Measurements from ENCODE around the gene FAAP20.

Gene FAAP20

GRCh38 chr1:2179283-2180013, 15.1 kb downstream of the FAAP20 start:
- TF ChIP-seq EZH2 (optimal IDR thresholded peaks at IDR 0.05; ENCODE audit: low read depth, low read length) (no peak), CTCF (IDR thresholded peaks at IDR 0.05; ENCODE audit: low read length) (no peak), EZH2phosphoT487 (IDR thresholded peaks at IDR 0.05; ENCODE audit: low read length) (no peak)
- Histone ChIP-seq H3K4me1 (ENCODE audit: low read length) (no peaks in the 10 kb centered on the region), H3K79me2 (ENCODE audit: low read length) (no peaks in the 10 kb centered on the region), H3K36me3 (replicated peaks; ENCODE audit: insufficient read depth, low read length) (no peaks in the 10 kb centered on the region), H3K4me3 (ENCODE audit: low read length) (no peak overlapping the region), H3K9me2 (replicated peaks; ENCODE audit: insufficient read depth, low read length) (no peaks in the 10 kb centered on the region), H3K4me2 (ENCODE audit: low read depth, low read length) (no peak overlapping the region), H3K9me3 (replicated peaks; ENCODE audit: insufficient read depth, low read length) (no peaks in the 10 kb centered on the region), H3K27ac (ENCODE audit: low read length) (no peak overlapping the region), H4K20me1 (ENCODE audit: insufficient read depth, low read length) (no peaks in the 10 kb centered on the region), H2AFZ (ENCODE audit: low read length) (no peak overlapping the region), H3K27me3 (replicated peaks; ENCODE audit: insufficient read depth, low read length) (peaks cover 85% of the 10 kb centered on the region), H3K9ac (ENCODE audit: low read length) (no peak overlapping the region), H3F3A (ENCODE audit: insufficient read depth, low read length) (no peaks in the 10 kb centered on the region)
- DNase-seq, result no peak

- Histone ChIP-seq H3F3A (ENCODE audit: insufficient read depth, low read length) (no peaks in the 10 kb centered on the region), H3K9me2 (replicated peaks; ENCODE audit: insufficient read depth, low read length) (no peaks in the 10 kb centered on the region), H3K27me3 (replicated peaks; ENCODE audit: insufficient read depth, low read length) (peaks cover 84% of the 10 kb centered on the region), H3K4me2 (ENCODE audit: low read depth, low read length) (no peak overlapping the region), H4K20me1 (ENCODE audit: insufficient read depth, low read length) (no peaks in the 10 kb centered on the region), H3K27ac (ENCODE audit: low read length) (no peak overlapping the region), H3K36me3 (replicated peaks; ENCODE audit: insufficient read depth, low read length) (no peaks in the 10 kb centered on the region), H3K4me3 (ENCODE audit: low read length) (no peak overlapping the region), H3K79me2 (ENCODE audit: low read length) (no peaks in the 10 kb centered on the region), H3K4me1 (ENCODE audit: low read length) (no peaks in the 10 kb centered on the region), H3K9ac (ENCODE audit: low read length) (no peak overlapping the region), H3K9me3 (replicated peaks; ENCODE audit: insufficient read depth, low read length) (no peaks in the 10 kb centered on the region), H2AFZ (ENCODE audit: low read length) (no peak overlapping the region)
- TF ChIP-seq CTCF (IDR thresholded peaks at IDR 0.05; ENCODE audit: low read length), result no peak
- no peak for TF ChIP-seq EZH2 (optimal IDR thresholded peaks at IDR 0.05; ENCODE audit: low read depth, low read length)
- TF ChIP-seq EZH2phosphoT487 (IDR thresholded peaks at IDR 0.05; ENCODE audit: low read length), result no peak
- no peak for DNase-seq
These were observed 15.7 kb downstream of the FAAP20 start for GRCh38 chr1:2178875-2179274.

- DNase-seq, result no peak
- H3K9ac ChIP-seq (ENCODE audit: low read length), result no peak overlapping the region
These were observed 16.5 kb downstream of the FAAP20 start for GRCh38 chr1:2177946-2178538.

More at GRCh38 chr1:2177946-2178538, 16.5 kb downstream of the FAAP20 start:
- no peak for TF ChIP-seq CTCF (IDR thresholded peaks at IDR 0.05; ENCODE audit: low read length)
- TF ChIP-seq EZH2 (optimal IDR thresholded peaks at IDR 0.05; ENCODE audit: low read depth, low read length), result no peak
- no peak for TF ChIP-seq EZH2phosphoT487 (IDR thresholded peaks at IDR 0.05; ENCODE audit: low read length)
- Histone ChIP-seq H3K27me3 (replicated peaks; ENCODE audit: insufficient read depth, low read length) (peaks cover 84% of the 10 kb centered on the region), H4K20me1 (ENCODE audit: insufficient read depth, low read length) (no peaks in the 10 kb centered on the region), H2AFZ (ENCODE audit: low read length) (no peak overlapping the region), H3K4me3 (ENCODE audit: low read length) (no peak overlapping the region), H3F3A (ENCODE audit: insufficient read depth, low read length) (no peaks in the 10 kb centered on the region), H3K4me1 (ENCODE audit: low read length) (no peaks in the 10 kb centered on the region), H3K27ac (ENCODE audit: low read length) (no peak overlapping the region), H3K9me3 (replicated peaks; ENCODE audit: insufficient read depth, low read length) (no peaks in the 10 kb centered on the region), H3K36me3 (replicated peaks; ENCODE audit: insufficient read depth, low read length) (no peaks in the 10 kb centered on the region), H3K79me2 (ENCODE audit: low read length) (no peaks in the 10 kb centered on the region), H3K9me2 (replicated peaks; ENCODE audit: insufficient read depth, low read length) (no peaks in the 10 kb centered on the region), H3K4me2 (ENCODE audit: low read depth, low read length) (no peak overlapping the region)
